RWPE1 (cell line): ENCODE results near the gene CREBZF.

Experiments used
- CTCF ChIA-PET: fragments of 350-600 bp; sonication (Branson Sonifier 250); formaldehyde crosslinking; extraction: SDS; loops from one replicate; lab custom pipeline; 2021; lab: Yijun Ruan, JAX
- POLR2A ChIA-PET: fragments of 400-600 bp; formaldehyde crosslinking; extraction: SDS; loops from one replicate; lab custom pipeline; 2020; ENCODE audit warnings: antibody characterized with exemption; ENCODE audit not compliant: low non-redundant PET; lab: Yijun Ruan, JAX
- DNase-seq: peaks from one replicate; pipeline ENCODE4 v3.0.0; 2012; ENCODE audit warnings: low spot score
- H3K27ac ChIP-seq: fragments of 450-650 bp; 2 replicates; pipeline ENCODE4 v1.5.1; 2017
- CTCF ChIP-seq: fragments of 450-650 bp; conservative IDR thresholded peaks from 2 replicates; pipeline ENCODE4 v1.5.1; 2017; ENCODE audit warnings: low read depth, mild to moderate bottlenecking

The CREBZF gene

GRCh38 chr11:85664615-85665481, at the start of gene CREBZF:
Gene CREBZF (minus strand): TSS chr11:85665129. CDS start chr11:85664875, 254 bp downstream.
- DNase-seq = peak; percentile 94
- H3K27ac ChIP-seq = peak within 1 kb of the TSS; percentile 93
- CTCF ChIA-PET = interaction anchor here (0.6 to 0.7 kb wide), 5 partner anchors 146 to 1841 kb away, joined by 3 to 4 read pairs (median 4); no protein-coding TSS in a partner anchor
- no peak for TF ChIP-seq CTCF
- POLR2A ChIA-PET = no interaction called here

- DNase-seq = no peak
- POLR2A ChIA-PET = no interaction called here
- CTCF ChIA-PET = interaction anchor here (0.6 to 0.7 kb wide), 2 partner anchors 152 to 211 kb away, joined by 3 read pairs; no protein-coding TSS in a partner anchor
- no peak overlapping the region for H3K27ac ChIP-seq
- no peak for TF ChIP-seq CTCF
Measured at GRCh38 chr11:85712953-85713352, 48.0 kb upstream of the CREBZF start.

DNA sequence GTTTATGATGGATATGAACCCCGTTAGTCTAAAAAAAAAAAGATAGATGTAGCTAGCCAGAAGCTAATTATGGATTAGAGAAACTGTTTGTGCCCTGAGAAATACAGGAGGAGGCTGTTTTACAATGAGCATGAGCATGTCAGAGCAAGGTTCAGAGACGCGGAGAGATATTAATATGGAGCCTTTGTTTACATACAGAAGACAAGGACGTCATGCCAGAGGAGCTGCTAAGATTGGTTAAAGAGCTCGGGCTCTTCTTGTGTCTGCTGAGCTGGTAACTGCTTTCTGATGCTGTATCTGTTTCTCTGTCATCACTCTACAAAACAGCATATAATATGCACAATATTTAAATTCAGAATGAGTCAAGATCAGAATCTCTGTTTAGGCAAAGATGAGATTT, 46.0 kb upstream of the CREBZF start:
- CTCF ChIA-PET = interaction anchor here (0.6 kb wide), 1 partner anchor 31 kb away, joined by 3 read pairs; no protein-coding TSS in a partner anchor
- no peak for DNase-seq
- POLR2A ChIA-PET = no interaction called here
- H3K27ac ChIP-seq = no peak overlapping the region
- no peak for TF ChIP-seq CTCF

- ChIA-PET POLR2A (no interaction called here), CTCF (interaction anchor here (0.6 kb wide), 2 partner anchors 30 to 332 kb away, joined by 3 read pairs; no protein-coding TSS in a partner anchor)
- no peak overlapping the region for H3K27ac ChIP-seq
- DNase-seq = no peak
- TF ChIP-seq CTCF = no peak
Measured at GRCh38 chr11:85709941-85710702, 45.2 kb upstream of the CREBZF start.

DNA sequence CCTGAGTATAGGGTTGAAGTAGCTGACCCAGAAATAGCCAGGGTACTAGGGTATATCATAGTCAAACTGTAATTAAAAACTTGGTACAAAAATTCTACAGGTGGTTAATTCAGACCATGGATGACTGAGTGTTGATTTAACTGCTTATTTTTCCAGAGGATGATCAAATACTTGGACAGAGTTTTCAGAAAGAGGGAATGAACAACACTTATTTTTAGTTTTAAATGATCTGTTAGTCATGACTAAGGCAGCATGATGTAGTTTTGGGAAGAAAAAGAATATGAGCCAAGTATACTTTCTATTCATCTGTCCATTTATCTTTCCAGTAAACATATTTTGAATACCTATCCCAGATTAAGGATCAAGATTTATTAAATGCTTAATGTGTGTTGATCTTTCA, 40.9 kb upstream of the CREBZF start:
- H3K27ac ChIP-seq = no peak overlapping the region
- no peak for DNase-seq
- CTCF ChIA-PET = no interaction called here
- TF ChIP-seq CTCF = no peak
- POLR2A ChIA-PET = no interaction called here

DNA sequence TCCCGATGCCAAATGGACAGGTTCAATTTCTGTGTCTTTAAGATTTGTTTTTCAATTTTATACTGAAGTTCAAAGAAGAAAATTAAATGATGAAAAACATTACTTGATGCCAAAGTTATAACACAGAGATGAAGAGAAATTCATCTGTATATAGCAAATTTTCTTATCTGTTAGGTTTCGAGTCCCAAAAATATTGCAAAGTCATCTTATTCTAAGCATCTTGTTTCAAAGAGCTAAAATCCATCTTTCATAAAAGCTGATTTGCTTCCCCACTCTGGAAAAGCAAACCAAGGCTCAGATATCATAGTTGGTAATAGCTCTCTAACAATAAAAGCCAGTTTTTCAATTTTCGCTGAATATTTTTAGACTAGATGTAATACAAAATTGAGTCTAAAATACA, 40.0 kb upstream of the CREBZF start:
- no peak for DNase-seq
- no peak for TF ChIP-seq CTCF
- ChIA-PET POLR2A (no interaction called here), CTCF (interaction anchor here (0.6 kb wide), 1 partner anchor 527 kb away, joined by 3 read pairs; no protein-coding TSS in a partner anchor)
- H3K27ac ChIP-seq = no peak overlapping the region
